HFFc6 (cell line): ENCODE results near the gene EVC. TPM values are rescaled to one million over a fixed set of nuclear protein-coding genes. Genes with fewer than 3 reads are reported as not detected.

Source experiments
- DNase-seq: peaks from one replicate; pipeline ENCODE4 v3.0.0-alpha.2; 2018
- H3K27ac Mint-ChIP-seq: 2 replicates; pipeline ENCODE4 v1.8.0; 2020; ENCODE audit warnings: mild to moderate bottlenecking, mixed read lengths
- H3K27me3 Mint-ChIP-seq: 2 replicates; pipeline ENCODE4 v1.8.0; 2021; ENCODE audit warnings: mild to moderate bottlenecking, moderate library complexity, mixed read lengths; ENCODE audit not compliant: insufficient read depth
- H3K36me3 Mint-ChIP-seq: 2 replicates; pipeline ENCODE4 v1.8.0; 2021; ENCODE audit warnings: low read depth, mixed read lengths
- H3K4me1 Mint-ChIP-seq: 2 replicates; pipeline ENCODE4 v1.8.0; 2020; ENCODE audit warnings: low read depth, mixed read lengths
- H3K4me3 Mint-ChIP-seq: 2 replicates; pipeline ENCODE4 v1.8.0; 2020; ENCODE audit warnings: mild to moderate bottlenecking, moderate library complexity, mixed read lengths
- H3K9me3 Mint-ChIP-seq: 2 replicates; pipeline ENCODE4 v1.8.0; 2020; ENCODE audit warnings: mild to moderate bottlenecking, mixed read lengths
- CTCF ChIP-seq: fragments of 200-600 bp; sonication (generic); IDR thresholded peaks from 2 replicates; pipeline ENCODE4 v1.5.0; 2021; ENCODE audit warnings: antibody characterized with exemption, mild to moderate bottlenecking
- total RNA-seq, 6 experiments: library from RNA; stranded (reverse); fragmentation: NEBNext Ultra II Directional; extraction: Animal tissue kit (Norgen Biotek cat#: 25700); gene quantifications; 2 replicates in 1 of 6; 3 replicates in 5 of 6; pipeline ENCODE4 v1.2.3, GENCODE V29; 2021

The EVC gene
- total RNA-seq, 6 experiments from 2014 or later: 30.7 to 40.9 (median 33.7) TPM

DNA sequence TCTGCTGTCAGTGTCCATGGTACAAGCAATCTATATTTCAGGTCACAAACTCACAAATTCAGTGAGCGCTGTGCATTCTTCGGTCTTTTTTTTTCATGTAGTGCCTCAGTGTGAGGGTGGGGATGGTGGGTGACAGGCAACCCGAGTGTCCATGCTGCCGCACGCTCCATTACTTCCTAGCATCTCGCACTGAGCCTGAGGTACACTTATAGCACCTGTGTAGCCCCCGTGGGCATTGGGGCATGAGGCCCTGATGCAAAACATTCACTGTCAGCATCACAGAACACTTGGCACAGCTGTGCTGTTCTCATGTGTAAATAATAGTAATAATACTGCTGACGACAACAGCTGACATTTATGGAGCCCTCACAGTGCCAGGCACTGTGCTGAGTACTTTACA, 34.2 kb upstream of the EVC start:
- Mint-ChIP-seq H3K9me3 (no peaks in the 10 kb centered on the region), H3K36me3 (peaks cover 18% of the 10 kb centered on the region), H3K4me3 (no peak overlapping the region), H3K4me1 (peaks cover 13% of the 10 kb centered on the region), H3K27ac (no peak overlapping the region), H3K27me3 (no peaks in the 10 kb centered on the region)
- TF ChIP-seq CTCF: no peak
- no peak for DNase-seq

DNA sequence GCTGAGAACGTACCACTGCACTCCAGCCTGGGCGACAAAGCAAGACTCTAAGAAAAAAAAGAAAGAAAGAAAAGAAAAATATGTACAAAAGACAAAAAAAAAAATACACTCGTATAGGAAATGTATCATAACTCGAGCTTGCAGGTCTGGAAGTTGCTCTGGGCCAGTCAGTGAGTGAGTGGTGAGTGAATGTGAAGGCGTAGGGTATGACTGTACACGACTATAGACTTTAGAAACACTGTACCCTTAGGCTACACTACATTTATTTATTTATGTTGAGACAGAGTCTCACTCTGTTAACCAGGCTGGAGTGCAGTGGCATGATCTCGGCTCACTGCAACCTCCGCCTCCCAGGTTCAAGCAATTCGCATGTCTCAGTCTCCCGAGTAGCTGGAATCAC, 32.0 kb upstream of the EVC start:
- peak overlapping the region; percentile 56 for H3K27ac Mint-ChIP-seq
- no peaks in the 10 kb centered on the region for H3K9me3 Mint-ChIP-seq
- peaks cover 13% of the 10 kb centered on the region for H3K4me1 Mint-ChIP-seq
- H3K27me3 Mint-ChIP-seq: no peaks in the 10 kb centered on the region
- TF ChIP-seq CTCF: no peak
- no peak overlapping the region for H3K4me3 Mint-ChIP-seq
- H3K36me3 Mint-ChIP-seq: peaks cover 19% of the 10 kb centered on the region
- DNase-seq: peak; percentile 66

GRCh38 chr4:5683566-5683965, 27.4 kb upstream of the EVC start:
- no peak overlapping the region for H3K27ac Mint-ChIP-seq
- H3K27me3 Mint-ChIP-seq: no peaks in the 10 kb centered on the region
- H3K9me3 Mint-ChIP-seq: no peaks in the 10 kb centered on the region
- no peak for DNase-seq
- no peak for TF ChIP-seq CTCF
- H3K4me1 Mint-ChIP-seq: peaks cover 7% of the 10 kb centered on the region
- no peak overlapping the region for H3K4me3 Mint-ChIP-seq
- peaks cover 47% of the 10 kb centered on the region for H3K36me3 Mint-ChIP-seq

DNA sequence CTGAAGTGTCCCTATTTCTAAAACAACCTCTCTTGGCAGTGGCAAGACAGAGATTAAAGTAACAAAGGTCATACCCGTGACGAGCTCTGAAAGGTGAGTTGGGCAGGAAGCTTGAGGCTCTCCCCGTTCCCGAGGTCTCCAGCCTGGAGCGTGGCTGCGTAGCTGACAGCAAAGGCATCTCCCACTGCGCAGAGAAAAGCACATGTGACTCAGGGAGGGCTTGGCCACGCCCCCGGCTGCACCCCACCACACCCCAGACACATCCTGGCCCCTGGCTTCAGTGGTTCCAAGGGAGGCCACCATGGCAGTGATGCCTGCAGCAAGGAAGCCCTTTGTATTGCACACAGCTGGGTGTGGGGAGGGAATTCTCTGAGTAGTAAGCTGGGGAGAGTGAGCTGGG, 25.7 kb upstream of the EVC start:
- H3K4me1 Mint-ChIP-seq: no peaks in the 10 kb centered on the region
- no peak for TF ChIP-seq CTCF

DNA sequence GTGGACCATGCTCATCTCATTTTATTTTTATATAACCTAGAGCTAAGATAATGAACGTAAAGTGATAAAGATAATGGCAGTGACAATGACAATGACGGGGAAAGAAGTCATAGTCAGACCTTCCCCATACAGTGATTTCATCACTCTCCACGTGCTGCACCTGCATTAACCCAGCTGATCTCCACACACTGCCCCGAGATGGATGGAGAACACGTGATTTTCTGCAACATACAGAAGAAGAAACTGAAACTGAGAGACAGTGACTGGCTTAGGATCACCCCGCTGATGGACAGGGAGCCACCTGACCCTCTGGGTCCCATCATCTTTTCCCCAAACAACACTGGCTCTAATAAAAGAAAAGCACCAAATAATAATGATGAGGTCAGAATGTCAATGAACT, 24.7 kb upstream of the EVC start:
- DNase-seq: no peak
- TF ChIP-seq CTCF: no peak
- no peak overlapping the region for H3K27ac Mint-ChIP-seq
- no peak overlapping the region for H3K4me3 Mint-ChIP-seq
- H3K9me3 Mint-ChIP-seq: no peaks in the 10 kb centered on the region
- H3K4me1 Mint-ChIP-seq: no peaks in the 10 kb centered on the region
- no peaks in the 10 kb centered on the region for H3K27me3 Mint-ChIP-seq
- peaks cover 56% of the 10 kb centered on the region for H3K36me3 Mint-ChIP-seq

More for the DNA sequence above, 25.7 kb upstream of the EVC start:
- no peaks in the 10 kb centered on the region for H3K9me3 Mint-ChIP-seq
- H3K36me3 Mint-ChIP-seq: peaks cover 54% of the 10 kb centered on the region
- no peak for DNase-seq
- no peaks in the 10 kb centered on the region for H3K27me3 Mint-ChIP-seq
- no peak overlapping the region; the same call in 1 of the 2 replicates for H3K27ac Mint-ChIP-seq
- no peak overlapping the region for H3K4me3 Mint-ChIP-seq

DNA sequence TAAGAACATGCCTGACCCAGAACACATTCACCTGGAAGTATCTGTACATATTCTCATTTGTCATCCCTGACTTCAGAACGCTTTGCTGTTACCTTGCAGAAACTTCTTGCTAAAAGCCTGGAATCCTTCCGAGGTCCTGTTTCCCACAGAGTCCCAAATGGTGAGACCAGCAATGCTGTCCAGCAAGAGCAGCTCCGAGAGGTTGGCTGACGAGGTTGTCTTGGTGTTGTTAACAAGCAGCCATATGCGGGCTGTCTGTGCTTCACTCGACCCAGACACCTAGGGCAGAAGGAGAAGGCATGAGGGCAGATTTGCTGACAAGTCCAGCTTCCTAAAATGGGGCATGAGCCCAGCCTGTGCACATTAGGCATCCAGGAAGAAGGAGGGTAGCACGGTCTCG, 21.9 kb upstream of the EVC start:
- H3K4me3 Mint-ChIP-seq: no peak overlapping the region
- H3K36me3 Mint-ChIP-seq: peaks cover 48% of the 10 kb centered on the region

More for the DNA sequence above, 21.9 kb upstream of the EVC start:
- Mint-ChIP-seq H3K9me3 (no peaks in the 10 kb centered on the region), H3K27ac (no peak overlapping the region), H3K4me1 (no peaks in the 10 kb centered on the region), H3K27me3 (no peaks in the 10 kb centered on the region)
- TF ChIP-seq CTCF: no peak
- no peak for DNase-seq
